Ishikawa (cell line): ENCODE measurements around the gene PTPN22.

ENCODE experiments used
- CREB1 ChIP-seq: IDR thresholded peaks from 2 replicates; pipeline ENCODE4 v1.6.1; 2012; ENCODE audit warnings: low read depth
- EP300 ChIP-seq: IDR thresholded peaks from 2 replicates; pipeline ENCODE4 v1.6.1; 2012; ENCODE audit warnings: borderline replicate concordance
- FOXM1 ChIP-seq: IDR thresholded peaks from 2 replicates; pipeline ENCODE4 v1.6.1; 2012; ENCODE audit warnings: low read depth, borderline replicate concordance
- MAX ChIP-seq: IDR thresholded peaks from 2 replicates; pipeline ENCODE4 v1.6.1; 2012
- NFIC ChIP-seq: IDR thresholded peaks from 2 replicates; pipeline ENCODE4 v1.6.1; 2012
- RAD21 ChIP-seq: IDR thresholded peaks from 2 replicates; pipeline ENCODE4 v1.6.1; 2012; ENCODE audit warnings: low read depth
- REST ChIP-seq: IDR thresholded peaks from 2 replicates; pipeline ENCODE4 v1.6.1; 2012; ENCODE audit warnings: low read depth, mild to moderate bottlenecking
- TAF1 ChIP-seq: IDR thresholded peaks from 2 replicates; pipeline ENCODE4 v1.6.1; 2012; ENCODE audit warnings: low read depth, mild to moderate bottlenecking
- TCF12 ChIP-seq: IDR thresholded peaks from 2 replicates; pipeline ENCODE4 v1.6.1; 2012; ENCODE audit warnings: low read depth
- TEAD4 ChIP-seq: IDR thresholded peaks from 2 replicates; pipeline ENCODE4 v1.6.1; 2012
- USF1 ChIP-seq: IDR thresholded peaks from 2 replicates; pipeline ENCODE4 v1.6.1; 2012
- YY1 ChIP-seq: IDR thresholded peaks from 2 replicates; pipeline ENCODE4 v1.6.1; 2012; ENCODE audit warnings: low read depth

- TF ChIP-seq REST (no peak), FOXM1 (no peak), EP300 (no peak), MAX (no peak), YY1 (no peak), USF1 (no peak), CREB1 (no peak), RAD21 (no peak), NFIC (no peak), TCF12 (no peak), TAF1 (no peak), TEAD4 (no peak)
Observed at GRCh38 chr1:113777561-113777960, 94.0 kb downstream of the PTPN22 start.
